Subcutaneous adipose tissue (tissue), 4 donors: ENCODE measurements around the gene LCN6. TPM values are rescaled to one million over a fixed set of nuclear protein-coding genes. Genes with fewer than 3 reads are reported as not detected.

ENCODE experiments used
- total RNA-seq, 4 donors: library from RNA; depleted of rRNA; stranded (reverse); fragments of >200 nt; gene quantifications; one replicate each; pipeline ENCODE4 v1.1.0, GENCODE V29; 2016
- TF ChIP-seq, protein P1 (sequence below): fragments of 450-650 bp; IDR thresholded peaks from one replicate; pipeline ENCODE4 v1.5.1; 2016; ENCODE audit warnings: low read depth, mild to moderate bottlenecking, control low read depth, antibody characterized with exemption, moderate library complexity

The LCN6 gene
- total RNA-seq, 4 donors from 2014 or later: 2.4 to 18.3 (median 7.9) TPM

DNA sequence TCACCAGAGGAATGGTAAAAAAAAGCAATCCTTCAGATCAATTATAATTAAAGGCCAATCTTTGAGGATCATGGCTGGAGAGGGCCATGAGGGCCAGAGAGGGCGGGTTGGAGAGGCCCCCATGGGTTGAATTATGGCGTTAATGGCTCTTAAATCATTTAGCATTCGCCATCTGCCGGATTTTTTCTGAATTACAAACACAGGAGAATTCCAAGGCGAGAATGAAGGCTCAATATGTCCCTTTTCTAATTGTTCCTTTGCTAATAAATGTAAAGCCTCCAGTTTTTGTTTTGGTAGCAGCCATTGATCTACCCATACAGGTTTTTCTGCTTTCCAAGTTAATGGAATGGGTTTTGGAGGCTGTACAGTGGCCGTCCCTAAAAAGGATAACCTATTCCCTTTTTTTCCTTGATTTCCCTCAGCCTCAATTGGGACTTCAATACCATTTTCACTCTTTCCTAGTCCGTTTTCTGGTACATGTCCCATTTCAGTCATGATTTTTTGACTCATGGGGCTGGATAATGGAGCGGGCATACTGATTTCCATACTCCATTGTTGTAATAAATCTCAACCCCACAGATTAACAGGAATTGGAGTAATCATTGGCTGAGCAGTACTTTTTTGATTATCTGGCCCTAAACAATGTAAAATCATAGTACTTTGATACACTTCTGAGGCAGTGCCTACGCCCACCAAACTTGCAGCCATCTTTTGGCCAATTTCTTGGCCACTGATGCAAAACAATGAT is 36.1 kb upstream of the LCN6 start:
- TF ChIP-seq, protein P1, sequence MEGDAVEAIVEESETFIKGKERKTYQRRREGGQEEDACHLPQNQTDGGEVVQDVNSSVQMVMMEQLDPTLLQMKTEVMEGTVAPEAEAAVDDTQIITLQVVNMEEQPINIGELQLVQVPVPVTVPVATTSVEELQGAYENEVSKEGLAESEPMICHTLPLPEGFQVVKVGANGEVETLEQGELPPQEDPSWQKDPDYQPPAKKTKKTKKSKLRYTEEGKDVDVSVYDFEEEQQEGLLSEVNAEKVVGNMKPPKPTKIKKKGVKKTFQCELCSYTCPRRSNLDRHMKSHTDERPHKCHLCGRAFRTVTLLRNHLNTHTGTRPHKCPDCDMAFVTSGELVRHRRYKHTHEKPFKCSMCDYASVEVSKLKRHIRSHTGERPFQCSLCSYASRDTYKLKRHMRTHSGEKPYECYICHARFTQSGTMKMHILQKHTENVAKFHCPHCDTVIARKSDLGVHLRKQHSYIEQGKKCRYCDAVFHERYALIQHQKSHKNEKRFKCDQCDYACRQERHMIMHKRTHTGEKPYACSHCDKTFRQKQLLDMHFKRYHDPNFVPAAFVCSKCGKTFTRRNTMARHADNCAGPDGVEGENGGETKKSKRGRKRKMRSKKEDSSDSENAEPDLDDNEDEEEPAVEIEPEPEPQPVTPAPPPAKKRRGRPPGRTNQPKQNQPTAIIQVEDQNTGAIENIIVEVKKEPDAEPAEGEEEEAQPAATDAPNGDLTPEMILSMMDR: no peak

DNA sequence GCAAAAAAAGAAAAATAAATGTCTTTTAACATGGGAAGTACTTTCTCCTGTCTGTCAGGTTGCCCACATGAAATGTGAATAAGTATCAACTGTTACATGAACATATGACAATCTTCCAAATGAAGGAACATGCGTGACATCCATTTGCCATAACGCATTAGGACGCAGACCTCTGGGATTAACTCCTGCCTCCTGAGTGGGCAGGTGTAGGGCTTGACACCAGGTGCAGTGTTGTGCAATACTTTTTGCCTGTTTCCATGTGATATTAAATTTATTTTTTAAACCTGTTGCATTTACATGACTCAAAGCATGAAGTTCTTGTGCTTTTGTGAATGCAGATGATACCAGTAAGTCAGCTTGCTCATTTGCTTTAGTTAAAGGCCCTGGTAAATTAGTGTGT is 34.1 kb upstream of the LCN6 start:
- TF ChIP-seq, protein P1: no peak

DNA sequence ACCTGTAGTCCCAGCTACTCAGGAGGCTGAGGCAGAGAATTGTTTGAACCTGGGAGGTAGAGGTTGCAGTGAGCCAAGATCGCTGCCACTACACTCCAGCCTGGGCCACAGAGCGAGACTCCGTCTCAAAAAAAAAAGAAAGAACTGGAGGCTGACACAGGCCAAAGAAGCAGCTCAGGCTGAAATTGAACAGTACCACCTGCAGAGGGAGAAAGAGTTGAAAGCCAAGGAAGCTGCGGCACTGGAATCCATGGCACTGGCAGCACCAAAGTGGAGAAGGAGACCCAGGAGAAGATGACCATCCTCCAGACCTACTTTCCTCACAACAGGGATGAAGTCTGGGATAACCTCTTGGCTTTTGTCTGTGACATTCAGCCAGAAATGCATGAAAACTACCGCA is 31.5 kb upstream of the LCN6 start:
- TF ChIP-seq, protein P1: no peak

DNA sequence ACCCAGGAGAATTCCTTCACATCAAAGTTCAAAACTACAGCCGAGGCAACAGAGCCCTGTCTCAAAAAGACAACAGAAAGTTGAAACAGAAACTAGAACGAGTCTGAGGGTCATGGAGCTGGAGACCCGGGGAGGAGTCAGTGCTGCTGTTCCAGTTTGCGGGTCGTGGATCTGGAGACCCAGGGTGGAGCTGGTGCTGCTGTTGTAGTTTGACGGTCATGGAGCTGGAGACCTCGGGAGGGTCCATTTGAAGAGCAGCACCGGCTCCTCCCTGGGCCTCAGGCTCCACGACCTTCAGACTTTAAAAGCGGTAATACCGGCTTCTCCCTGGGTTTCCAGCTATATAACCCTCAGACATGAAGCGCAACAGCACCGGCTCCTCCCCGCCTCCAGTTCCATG is 29.0 kb upstream of the LCN6 start:
- TF ChIP-seq, protein P1: no peak

DNA sequence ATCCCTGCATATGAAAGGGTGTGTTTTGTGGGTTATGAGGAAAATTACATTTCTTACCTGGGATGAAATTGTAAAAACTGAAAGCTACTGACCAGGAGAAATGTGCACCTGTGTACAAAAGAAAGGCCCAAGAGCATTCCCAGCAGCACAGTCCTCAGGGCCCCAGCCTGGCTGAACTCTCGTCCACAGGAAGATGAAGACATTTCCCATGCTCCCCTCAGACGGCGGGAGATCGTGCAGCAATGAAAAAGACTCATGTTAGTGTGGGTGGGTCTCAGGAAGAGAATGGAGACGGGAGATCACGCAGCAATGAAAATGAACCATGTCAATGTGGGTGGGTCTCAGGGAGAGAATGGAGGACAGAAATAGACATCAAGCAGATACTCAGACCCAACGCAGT is 28.6 kb upstream of the LCN6 start:
- TF ChIP-seq, protein P1: no peak

DNA sequence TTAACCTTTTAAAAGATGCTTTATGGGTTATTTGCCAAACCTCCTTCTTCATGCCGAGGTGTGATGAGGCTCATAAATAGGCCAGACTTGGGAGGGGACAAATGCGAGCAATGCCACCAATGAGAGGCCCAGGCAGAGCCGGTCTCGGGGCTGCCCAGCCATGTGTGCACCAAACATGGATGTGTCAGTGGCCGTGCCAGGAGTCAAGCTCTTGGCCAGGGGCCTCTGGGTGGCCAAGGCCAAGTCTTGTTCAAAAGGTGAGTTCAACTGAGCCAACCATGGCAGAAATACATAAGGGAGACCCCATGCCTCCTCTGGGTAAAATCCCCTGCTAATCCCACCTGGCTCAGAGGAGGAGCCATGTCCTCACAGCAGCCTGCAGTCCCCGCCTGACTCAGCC is 26.9 kb upstream of the LCN6 start:
- TF ChIP-seq, protein P1: no peak

DNA sequence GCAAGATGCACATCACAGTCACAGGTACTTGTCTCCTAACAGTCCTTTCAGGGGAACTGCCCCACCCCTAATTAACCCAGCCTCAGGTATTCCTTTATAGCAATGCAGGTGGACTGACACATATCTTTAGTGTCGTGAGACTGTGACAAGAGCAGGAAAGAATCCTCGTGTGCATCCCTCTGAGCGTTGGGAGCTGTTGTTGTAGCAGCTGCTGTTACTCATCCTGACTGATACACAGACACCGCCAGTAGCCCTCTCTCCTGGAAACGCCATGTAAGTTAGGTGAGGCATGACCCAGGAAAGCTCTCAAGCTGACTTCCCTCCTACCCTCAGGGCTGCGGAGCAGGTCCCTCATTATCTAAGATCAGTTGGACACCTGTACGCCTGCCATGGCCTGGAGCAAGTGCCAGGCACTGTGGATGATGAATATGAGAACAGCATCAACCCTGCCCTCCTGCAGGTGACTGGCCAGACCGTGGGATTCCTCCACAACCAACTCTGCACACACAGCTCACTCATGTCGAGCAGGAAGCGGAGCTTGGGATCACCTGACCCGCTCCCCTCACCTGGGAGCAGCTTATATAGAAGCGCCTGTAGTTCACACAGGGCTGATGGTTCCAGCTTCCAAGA is 26.2 kb upstream of the LCN6 start:
- TF ChIP-seq, protein P1: no peak
